Measurements from ENCODE around the gene PFDN5. TPM values are rescaled to one million over a fixed set of nuclear protein-coding genes. Genes with fewer than 3 reads are reported as not detected.

PFDN5 gene
- 309 and 313 TPM in 2 replicates for total RNA-seq

GRCh38 chr12:53295070-53295890 is at the start of gene PFDN5:
Gene PFDN5, plus strand, starts transcription at chr12:53295542. Its CDS starts 26 bp downstream, at chr12:53295568.
- intact Hi-C loops (cut with micrococcal nuclease): loop anchor here (1.0 to 2.0 kb wide), 13 partner anchors 26 to 229 kb away; partner anchors contain the start of genes AAAS, CSAD, ESPL1 and PRR13

GRCh38 chr12:53251477-53252348 is 43.6 kb upstream of the PFDN5 start:
- intact Hi-C loops (cut with micrococcal nuclease): loop anchor here (1.0 to 2.0 kb wide), 11 partner anchors 17 to 245 kb away; partner anchors contain the start of genes CSAD, EIF4B, ESPL1 and MYG1

- intact Hi-C loops (cut with micrococcal nuclease): loop anchor here (1.0 to 2.0 kb wide), 4 partner anchors 16 to 246 kb away; partner anchors contain the start of genes CSAD, EIF4B, ESPL1 and PFDN5
Observed at GRCh38 chr12:53252349-53252916, 42.9 kb upstream of the PFDN5 start.

- intact Hi-C loops (cut with micrococcal nuclease): loop anchor here (2.0 kb wide), 1 partner anchor 42 kb away; the partner anchor contains the start of gene PFDN5
Observed at GRCh38 chr12:53253298-53253697, 42.0 kb upstream of the PFDN5 start.

GRCh38 chr12:53254816-53255545 is 40.4 kb upstream of the PFDN5 start:
- intact Hi-C loops (cut with micrococcal nuclease): no loop called here

GRCh38 chr12:53255996-53256395 is 39.3 kb upstream of the PFDN5 start:
- intact Hi-C loops (cut with micrococcal nuclease): no loop called here

GRCh38 chr12:53258541-53259539 is 36.5 kb upstream of the PFDN5 start:
- intact Hi-C loops (cut with micrococcal nuclease): no loop called here

GRCh38 chr12:53259891-53260290 is 35.5 kb upstream of the PFDN5 start:
- intact Hi-C loops (cut with micrococcal nuclease): no loop called here

- intact Hi-C loops (cut with micrococcal nuclease): no loop called here
Observed at GRCh38 chr12:53265783-53266182, 29.6 kb upstream of the PFDN5 start.

- intact Hi-C loops (cut with micrococcal nuclease): no loop called here
Observed at GRCh38 chr12:53267306-53267998, 27.9 kb upstream of the PFDN5 start.

- intact Hi-C loops (cut with micrococcal nuclease): loop anchor here (1.0 kb wide), 10 partner anchors 16 to 233 kb away; partner anchors contain the start of genes AAAS, CSAD, MYG1 and PFDN5
Observed at GRCh38 chr12:53267999-53268629, 27.2 kb upstream of the PFDN5 start, which contains the start of gene ESPL1. Gene ESPL1, plus strand, starts transcription at chr12:53268299. Its CDS starts 468 bp downstream, at chr12:53268767.

GRCh38 chr12:53268630-53269562 is 26.4 kb upstream of the PFDN5 start:
- intact Hi-C loops (cut with micrococcal nuclease): loop anchor here (1.0 kb wide), 10 partner anchors 17 to 232 kb away; partner anchors contain the start of genes AAAS, CSAD, MYG1 and PFDN5

- intact Hi-C loops (cut with micrococcal nuclease): no loop called here
Observed at GRCh38 chr12:53274445-53274844, 20.9 kb upstream of the PFDN5 start.

- intact Hi-C loops (cut with micrococcal nuclease): no loop called here
Observed at GRCh38 chr12:53276511-53276910, 18.8 kb upstream of the PFDN5 start.

- intact Hi-C loops (cut with micrococcal nuclease): no loop called here
Observed at GRCh38 chr12:53277981-53278380, 17.4 kb upstream of the PFDN5 start.

GRCh38 chr12:53279283-53279869 is 16.0 kb upstream of the PFDN5 start:
- intact Hi-C loops (cut with micrococcal nuclease): no loop called here
